Loucy (cell line): ENCODE data around the gene HBS1L.

Experiments used
- H2AFZ ChIP-seq: fragments of 200-600 bp; sonication (generic); 2 replicates; pipeline ENCODE4 v1.6.0; 2016; ENCODE audit warnings: antibody characterized with exemption, mild to moderate bottlenecking, low read length, moderate library complexity
- H3F3A ChIP-seq: fragments of 200-600 bp; 2 replicates; pipeline ENCODE4 v1.6.0; 2016; ENCODE audit warnings: antibody characterized with exemption, low read depth, mild to moderate bottlenecking
- H3K27me3 ChIP-seq: fragments of 200-600 bp; sonication (generic); 2 replicates; pipeline ENCODE4 v1.6.1; 2014; ENCODE audit warnings: low read length, mild to moderate bottlenecking; ENCODE audit not compliant: insufficient read depth, poor library complexity, severe bottlenecking
- H3K36me3 ChIP-seq: fragments of 200-600 bp; sonication (generic); 2 replicates; pipeline ENCODE4 v1.6.1; 2016; ENCODE audit warnings: low read length; ENCODE audit not compliant: insufficient read depth
- H3K4me1 ChIP-seq: fragments of 200-600 bp; sonication (generic); 2 replicates; pipeline ENCODE4 v1.5.1; 2014; ENCODE audit warnings: low read length, mild to moderate bottlenecking; ENCODE audit not compliant: insufficient read depth, poor library complexity, severe bottlenecking
- H3K4me2 ChIP-seq: fragments of 200-600 bp; sonication (generic); 2 replicates; pipeline ENCODE4 v1.6.0; 2014; ENCODE audit warnings: antibody characterized with exemption, low read length, low read depth, mild to moderate bottlenecking; ENCODE audit not compliant: poor library complexity, severe bottlenecking
- H3K4me3 ChIP-seq: fragments of 200-600 bp; sonication (generic); 2 replicates; pipeline ENCODE4 v1.5.1; 2014; ENCODE audit warnings: low read length, mild to moderate bottlenecking, mixed read lengths; ENCODE audit not compliant: poor library complexity, severe bottlenecking
- H3K79me2 ChIP-seq: fragments of 200-600 bp; sonication (generic); 2 replicates; pipeline ENCODE4 v1.6.1; 2014; ENCODE audit warnings: low read length; ENCODE audit not compliant: insufficient read depth
- H3K9ac ChIP-seq: fragments of 200-600 bp; sonication (generic); 2 replicates; pipeline ENCODE4 v1.6.0; 2014; ENCODE audit warnings: mild to moderate bottlenecking, low read depth, low read length, moderate library complexity; ENCODE audit not compliant: poor library complexity, severe bottlenecking
- H3K9me2 ChIP-seq: fragments of 200-600 bp; sonication (generic); replicated peaks from 2 replicates; pipeline ENCODE4 v1.6.1; 2016; ENCODE audit warnings: low read depth, low read length, mixed read lengths
- H3K9me3 ChIP-seq: fragments of 200-600 bp; sonication (generic); 2 replicates; pipeline ENCODE4 v1.6.1; 2014; ENCODE audit warnings: mild to moderate bottlenecking, antibody characterized with exemption, low read length, low read depth; ENCODE audit not compliant: insufficient read depth
- H4K20me1 ChIP-seq: fragments of 200-600 bp; sonication (generic); 2 replicates; pipeline ENCODE4 v1.6.0; 2014; ENCODE audit warnings: antibody characterized with exemption, low read length, mild to moderate bottlenecking; ENCODE audit not compliant: insufficient read depth, poor library complexity, severe bottlenecking
- CTCF ChIP-seq: fragments of 200-600 bp; sonication (generic); conservative IDR thresholded peaks from 2 replicates; pipeline ENCODE4 v1.5.1; 2014; ENCODE audit warnings: mild to moderate bottlenecking, antibody characterized with exemption, low read length
- EZH2phosphoT487 ChIP-seq: fragments of 200-600 bp; IDR thresholded peaks from 2 replicates; pipeline ENCODE4 v1.6.1; 2018; ENCODE audit warnings: antibody characterized with exemption, mild to moderate bottlenecking, moderate library complexity, borderline replicate concordance

HBS1L gene

GRCh38 chr6:134995536-134995935, 59.1 kb downstream of the HBS1L start:
- H3K4me3 ChIP-seq: no peak overlapping the region
- H3K79me2 ChIP-seq: no peaks in the 10 kb centered on the region
- H3K4me1 ChIP-seq: no peaks in the 10 kb centered on the region
- TF ChIP-seq EZH2phosphoT487 (no peak), CTCF (no peak)
- no peaks in the 10 kb centered on the region for H4K20me1 ChIP-seq
- H3K4me2 ChIP-seq: no peak overlapping the region
- no peak overlapping the region for H2AFZ ChIP-seq
- peaks cover 55% of the 10 kb centered on the region; the same call in 1 of the 2 replicates for H3K36me3 ChIP-seq
- H3F3A ChIP-seq: no peaks in the 10 kb centered on the region
- no peaks in the 10 kb centered on the region for H3K27me3 ChIP-seq
- no peaks in the 10 kb centered on the region for H3K9me2 ChIP-seq
- H3K9ac ChIP-seq: no peak overlapping the region
- H3K9me3 ChIP-seq: no peaks in the 10 kb centered on the region

- Histone ChIP-seq H4K20me1 (no peaks in the 10 kb centered on the region), H3K36me3 (peaks cover 55% of the 10 kb centered on the region; the same call in 1 of the 2 replicates), H3K4me3 (no peak overlapping the region), H3K4me2 (no peak overlapping the region), H3K27me3 (no peaks in the 10 kb centered on the region), H3K79me2 (no peaks in the 10 kb centered on the region), H3K4me1 (no peaks in the 10 kb centered on the region), H2AFZ (no peak overlapping the region), H3K9me2 (no peaks in the 10 kb centered on the region), H3K9ac (no peak overlapping the region), H3K9me3 (no peaks in the 10 kb centered on the region), H3F3A (no peaks in the 10 kb centered on the region)
- TF ChIP-seq CTCF: no peak
- TF ChIP-seq EZH2phosphoT487: no peak
These were observed 60.2 kb downstream of the HBS1L start for GRCh38 chr6:134994431-134994830.

- Histone ChIP-seq H3K9ac (no peak overlapping the region), H3K79me2 (no peaks in the 10 kb centered on the region), H3K36me3 (peaks cover 49% of the 10 kb centered on the region; the same call in 1 of the 2 replicates), H3F3A (no peaks in the 10 kb centered on the region), H3K9me2 (no peaks in the 10 kb centered on the region), H3K9me3 (no peaks in the 10 kb centered on the region), H3K4me3 (no peak overlapping the region), H3K4me1 (no peaks in the 10 kb centered on the region), H2AFZ (no peak overlapping the region), H3K27me3 (no peaks in the 10 kb centered on the region), H4K20me1 (no peaks in the 10 kb centered on the region), H3K4me2 (no peak overlapping the region)
- TF ChIP-seq CTCF (no peak), EZH2phosphoT487 (no peak)
These were observed 62.5 kb downstream of the HBS1L start for GRCh38 chr6:134992155-134992554.
